SHP77 treated with DMSO at 0.1 percent for 48 hours (cell line): Measurements from ENCODE around the gene DSCAM.
"Not testable (repeated sequence)": the region's sequence is repeated elsewhere in the genome, so short reads cannot be mapped to it uniquely, and the experiment has no call there.

ENCODE experiments used
- DNase-seq: peaks from one replicate; lab custom pipeline; 2025; lab: John Stamatoyannopoulos, UW

The DSCAM gene

DNA sequence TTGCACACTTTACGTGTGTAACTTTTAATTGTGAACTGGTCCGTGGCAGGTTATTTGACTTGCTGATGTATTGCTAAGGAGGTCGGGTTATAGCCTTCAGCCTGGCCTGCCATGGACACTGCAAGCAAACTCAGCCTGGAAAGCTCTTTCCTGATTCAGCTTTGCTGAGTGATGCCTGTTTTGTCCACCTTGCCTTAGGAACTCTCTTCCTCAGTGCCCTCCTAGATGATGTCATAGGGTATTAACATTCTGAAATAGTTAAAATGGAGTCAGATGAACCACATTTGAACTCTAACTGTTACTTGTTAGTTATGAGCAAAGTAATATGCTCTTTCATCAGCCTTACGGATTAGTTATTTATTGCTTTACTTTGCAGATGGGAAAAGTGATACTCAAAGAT, 533.7 kb downstream of the DSCAM start:
- DNase-seq = no peak

DNA sequence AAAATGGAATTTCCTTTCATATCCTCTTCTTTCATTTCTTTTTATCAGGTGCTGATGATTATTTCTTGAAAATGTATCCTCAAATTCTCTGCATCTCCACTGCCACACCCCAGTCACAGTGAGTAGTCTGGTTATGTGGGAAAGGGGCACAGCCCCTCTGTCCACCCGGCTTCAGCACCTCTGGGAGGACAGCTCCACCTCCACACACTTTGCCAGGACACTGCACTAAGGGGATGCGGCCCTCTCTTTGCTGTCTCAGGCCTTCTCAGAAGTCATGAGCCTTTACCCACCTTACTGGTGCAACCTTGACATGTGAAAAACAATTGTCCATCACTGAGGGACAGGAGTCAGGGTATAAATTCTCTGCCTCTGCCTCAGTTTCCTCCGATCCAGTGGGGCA, 546.7 kb downstream of the DSCAM start:
- no peak for DNase-seq

GRCh38 chr21:40299451-40299850, 547.5 kb downstream of the DSCAM start:
- no peak for DNase-seq

- DNase-seq = no peak
Observed at GRCh38 chr21:40294345-40294744, 552.6 kb downstream of the DSCAM start.

DNA sequence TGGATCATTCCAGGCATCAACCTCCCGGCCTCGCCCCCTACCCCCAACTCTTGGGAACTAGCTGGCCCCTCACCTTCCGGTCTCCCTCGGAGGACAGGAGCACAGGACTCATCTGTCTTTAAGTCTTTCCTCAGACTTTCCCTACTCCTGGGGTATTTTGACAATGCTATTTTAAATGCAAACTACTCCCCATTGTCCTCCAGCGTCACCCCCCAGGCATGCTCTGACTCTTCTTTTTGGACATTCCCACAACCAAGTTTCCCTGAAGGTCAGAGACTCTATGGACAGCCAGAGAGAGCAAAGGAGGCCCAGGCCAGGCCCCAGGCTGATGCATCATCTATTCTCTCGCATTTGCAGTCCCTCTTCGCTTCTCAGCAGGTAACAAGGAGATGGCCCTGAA, 555.4 kb downstream of the DSCAM start:
- DNase-seq = no peak

DNA sequence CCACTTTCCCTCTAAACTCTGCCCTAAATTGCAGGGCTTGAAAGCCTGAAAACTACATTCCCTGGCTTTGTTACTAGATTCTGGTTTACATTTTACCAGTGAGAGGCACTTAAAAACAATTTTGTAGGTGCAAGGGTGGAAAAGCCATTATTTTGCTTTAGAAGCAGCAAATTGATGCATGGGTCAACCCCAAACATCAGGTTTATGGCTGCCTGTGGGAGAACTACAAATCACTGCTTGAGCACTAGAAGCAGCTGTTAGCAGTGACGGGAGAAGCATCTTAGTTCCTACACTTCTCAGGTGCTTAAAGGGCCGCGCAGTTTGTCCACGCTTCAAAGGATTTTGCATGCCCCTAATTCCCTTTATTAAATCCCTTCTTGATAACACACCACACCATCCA, 562.5 kb downstream of the DSCAM start:
- DNase-seq = no peak

- no peak for DNase-seq
Observed at GRCh38 chr21:40282912-40283886, 563.8 kb downstream of the DSCAM start.

DNA sequence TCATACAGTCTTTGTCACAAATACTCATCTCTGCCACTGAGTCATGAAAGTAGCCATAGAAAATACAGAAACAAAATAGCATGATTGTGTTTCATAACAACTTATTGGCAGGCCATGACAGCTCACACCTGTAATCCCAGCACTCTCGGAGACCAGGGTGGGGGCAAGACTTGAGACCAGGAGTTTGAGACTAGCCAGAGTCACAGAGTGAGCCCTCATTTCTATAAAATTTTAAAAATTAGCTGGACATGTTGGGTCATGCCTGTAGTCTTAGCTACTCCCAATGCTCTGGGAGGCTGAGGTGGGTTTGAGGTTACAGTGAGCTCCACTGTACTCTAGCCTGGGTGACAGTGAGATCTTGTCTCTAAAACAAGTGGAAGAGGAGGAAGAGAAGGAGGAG, 568.6 kb downstream of the DSCAM start:
- no peak for DNase-seq

GRCh38 chr21:40276001-40276400, 571.0 kb downstream of the DSCAM start:
- DNase-seq = no peak

GRCh38 chr21:40272037-40272436, 574.9 kb downstream of the DSCAM start:
- DNase-seq = no peak

- no peak for DNase-seq
Observed at GRCh38 chr21:40271164-40271563, 575.8 kb downstream of the DSCAM start.

DNA sequence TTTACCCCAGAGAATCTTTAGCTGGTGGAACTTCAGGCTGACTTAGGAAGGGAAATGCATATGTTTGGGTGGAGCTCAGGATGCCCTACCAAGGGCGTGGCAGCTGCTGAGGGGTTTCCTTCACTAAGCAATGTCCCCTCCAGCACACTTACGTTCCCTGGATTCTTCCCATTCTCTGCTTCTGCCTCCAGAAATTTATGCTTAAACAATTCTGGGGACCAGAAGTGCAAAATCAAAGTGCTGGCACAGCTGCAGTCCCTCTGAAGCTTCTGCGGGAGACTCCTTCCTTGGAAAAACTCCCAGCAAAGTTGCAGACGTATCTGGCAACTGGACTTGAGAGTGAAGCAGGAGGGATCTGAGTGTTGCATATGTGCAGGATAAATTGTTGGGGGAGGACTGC, 576.9 kb downstream of the DSCAM start:
- DNase-seq = no peak

GRCh38 chr21:40269239-40269638, 577.7 kb downstream of the DSCAM start:
- no peak for DNase-seq

- DNase-seq = not testable (repeated sequence)
Observed at GRCh38 chr21:40258456-40258855, 588.5 kb downstream of the DSCAM start.

GRCh38 chr21:40257342-40257741, 589.6 kb downstream of the DSCAM start:
- no peak for DNase-seq

- no peak for DNase-seq
Observed at GRCh38 chr21:40255518-40256444, 591.2 kb downstream of the DSCAM start.

GRCh38 chr21:40254540-40255465, 592.2 kb downstream of the DSCAM start:
- no peak for DNase-seq

GRCh38 chr21:40253112-40253511, 593.8 kb downstream of the DSCAM start:
- no peak for DNase-seq

DNA sequence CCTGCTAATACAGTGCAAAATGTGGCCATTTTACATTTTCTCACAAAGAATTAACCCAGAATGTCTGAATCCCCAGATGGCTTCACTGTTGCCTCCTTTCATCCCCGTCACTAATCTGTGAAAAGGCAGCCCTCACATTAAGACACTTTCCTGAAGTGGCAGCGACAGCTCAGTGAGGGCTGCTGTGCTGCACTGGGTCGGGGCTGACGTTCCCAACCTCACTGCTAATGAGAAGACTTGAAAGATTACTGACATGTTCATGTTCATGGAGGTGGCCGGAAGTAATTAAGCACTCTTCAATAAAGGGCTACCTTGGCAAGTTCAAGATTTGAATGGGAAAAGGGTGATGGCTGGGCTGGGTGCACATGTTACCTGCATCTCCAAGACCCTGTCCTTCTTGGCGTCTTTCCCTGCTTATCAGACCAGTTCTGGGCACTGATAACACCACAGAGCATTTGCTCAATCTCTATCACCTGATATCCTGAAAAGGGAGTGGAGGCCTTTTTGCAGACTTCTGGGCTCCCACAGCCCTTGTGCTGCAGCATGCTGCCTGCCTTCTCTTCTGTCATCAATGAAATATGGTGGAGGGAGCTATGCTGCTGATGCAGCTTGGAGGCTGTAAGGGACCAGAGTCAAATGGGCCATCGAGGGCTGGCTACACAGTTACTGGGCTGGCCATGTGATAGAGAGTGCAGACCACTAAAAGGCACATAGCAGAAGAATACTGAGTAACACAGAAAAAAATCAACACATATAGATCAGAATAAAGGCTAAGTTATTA, 596.3 kb downstream of the DSCAM start:
- no peak for DNase-seq

DNA sequence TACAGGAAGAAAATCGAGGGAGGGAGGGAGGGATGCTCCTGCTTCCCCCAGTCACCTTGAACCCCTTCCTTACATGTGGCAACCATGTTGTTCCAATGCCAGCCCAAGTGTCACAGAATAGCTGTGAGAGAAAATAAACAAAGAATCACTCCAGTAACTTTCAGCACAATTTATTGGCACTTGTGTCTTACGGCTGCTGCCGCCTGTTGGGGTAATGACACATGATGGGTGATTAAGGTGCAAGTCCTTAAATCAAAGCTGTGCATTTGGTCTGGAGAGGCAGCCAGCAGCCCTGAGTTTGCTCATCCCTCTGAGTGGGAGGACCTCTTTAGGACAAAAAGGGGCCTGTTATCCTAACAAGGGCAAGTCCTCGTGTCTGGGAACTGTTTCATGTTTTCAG, 602.0 kb downstream of the DSCAM start:
- DNase-seq = no peak

- DNase-seq = no peak
Observed at GRCh38 chr21:40243685-40244084, 603.3 kb downstream of the DSCAM start.
